Ammon's horn (tissue), 1 donor: ENCODE measurements around the gene ASIC3.
A peak's percentile ranks its signal among the peaks of the same experiment; 100 is the strongest.

Experiments used
- DNase-seq: peaks from one replicate; pipeline ENCODE4 v3.0.0-alpha.2; 2016; ENCODE audit warnings: low spot score

ASIC3 gene

GRCh38 chr7:151056666-151057505 lies 8.6 kb downstream of the ASIC3 start:
- DNase-seq = no peak

- no peak for DNase-seq
These were observed 9.2 kb downstream of the ASIC3 start, which contains the start of gene CDK5 for GRCh38 chr7:151057506-151057988. Gene CDK5 (minus strand): TSS chr7:151057897. CDS start chr7:151057848, 49 bp downstream.

- DNase-seq = peak; percentile 100
These were observed 9.9 kb downstream of the ASIC3 start for GRCh38 chr7:151057989-151058780.

GRCh38 chr7:151058781-151059366 lies 10.5 kb downstream of the ASIC3 start:
- peak; percentile 43 for DNase-seq

- peak; percentile 85 for DNase-seq
These were observed 11.2 kb downstream of the ASIC3 start, which contains the start of gene SLC4A2 for GRCh38 chr7:151059367-151060112. Gene SLC4A2 (plus strand): TSS chr7:151059589. CDS start chr7:151061988, 2,399 bp downstream.

- DNase-seq = no peak
These were observed 11.7 kb downstream of the ASIC3 start for GRCh38 chr7:151060113-151060415.

- DNase-seq = peak; percentile 58
These were observed 12.3 kb downstream of the ASIC3 start for GRCh38 chr7:151060416-151061212.

GRCh38 chr7:151061213-151062110 lies 13.1 kb downstream of the ASIC3 start:
- DNase-seq = no peak

- no peak for DNase-seq
These were observed 13.7 kb downstream of the ASIC3 start for GRCh38 chr7:151062111-151062398.

- DNase-seq = no peak
These were observed 14.3 kb downstream of the ASIC3 start for GRCh38 chr7:151062399-151063211.

GRCh38 chr7:151063212-151063561 lies 14.9 kb downstream of the ASIC3 start:
- DNase-seq = no peak

GRCh38 chr7:151064454-151064853 lies 16.1 kb downstream of the ASIC3 start:
- DNase-seq = no peak

GRCh38 chr7:151064993-151065392 lies 16.7 kb downstream of the ASIC3 start:
- no peak for DNase-seq

GRCh38 chr7:151065516-151065915 lies 17.2 kb downstream of the ASIC3 start:
- no peak for DNase-seq

- DNase-seq = no peak
These were observed 18.1 kb downstream of the ASIC3 start for GRCh38 chr7:151066273-151066974.

- DNase-seq = no peak
These were observed 19.9 kb downstream of the ASIC3 start for GRCh38 chr7:151068069-151068773.

GRCh38 chr7:151069841-151070573 lies 21.7 kb downstream of the ASIC3 start:
- DNase-seq = no peak
